ENCODE results near the gene SMAD6.

The SMAD6 gene

GRCh38 chr15:66777054-66777453 is 75.0 kb downstream of the SMAD6 start:
- H3K27ac ChIP-seq: no peak overlapping the region
- peaks cover 3% of the 10 kb centered on the region for H3K36me3 ChIP-seq
- H3K27me3 ChIP-seq (ENCODE audit: insufficient read depth, low read depth, severe bottlenecking): no peaks in the 10 kb centered on the region
- DNase-seq: no peak
- TF ChIP-seq CTCF (IDR thresholded peaks at IDR 0.05; ENCODE audit: low read depth, low read length): no peak
- H3K4me3 ChIP-seq (ENCODE audit: low read depth, low read length): no peak overlapping the region
- no peaks in the 10 kb centered on the region for H3K9me3 ChIP-seq (ENCODE audit: severe bottlenecking)

- Histone ChIP-seq H3K27ac (no peak overlapping the region), H3K4me3 (ENCODE audit: low read depth, low read length) (no peak overlapping the region), H3K27me3 (ENCODE audit: insufficient read depth, low read depth, severe bottlenecking) (no peaks in the 10 kb centered on the region), H3K36me3 (peaks cover 3% of the 10 kb centered on the region), H3K9me3 (ENCODE audit: severe bottlenecking) (no peaks in the 10 kb centered on the region)
- no peak for DNase-seq
- TF ChIP-seq CTCF (IDR thresholded peaks at IDR 0.05; ENCODE audit: low read depth, low read length): no peak
These were observed 75.7 kb downstream of the SMAD6 start for GRCh38 chr15:66777596-66778313.

DNA sequence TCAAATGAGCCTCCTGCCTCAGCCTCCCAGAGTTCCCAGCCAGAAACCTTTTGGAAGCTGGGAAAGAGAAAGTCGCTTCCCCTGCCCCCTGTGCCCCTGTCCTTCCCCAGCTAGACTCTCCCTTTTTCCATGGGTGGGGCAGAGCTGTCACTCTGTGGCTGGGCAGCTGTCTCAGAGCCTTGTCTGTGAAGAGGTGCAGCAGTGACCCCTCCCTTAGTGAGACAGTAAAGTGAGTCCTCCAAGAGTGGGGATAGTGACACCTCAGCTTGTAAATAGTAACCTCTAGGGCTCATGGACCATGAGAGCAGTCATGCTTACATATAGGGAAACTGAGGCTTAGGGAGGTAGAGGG is 76.3 kb downstream of the SMAD6 start:
- Histone ChIP-seq H3K9me3 (ENCODE audit: severe bottlenecking) (no peaks in the 10 kb centered on the region), H3K36me3 (peaks cover 3% of the 10 kb centered on the region), H3K27ac (no peak overlapping the region), H3K27me3 (ENCODE audit: insufficient read depth, low read depth, severe bottlenecking) (no peaks in the 10 kb centered on the region), H3K4me3 (ENCODE audit: low read depth, low read length) (no peak overlapping the region)
- no peak for DNase-seq
- no peak for TF ChIP-seq CTCF (IDR thresholded peaks at IDR 0.05; ENCODE audit: low read depth, low read length)

GRCh38 chr15:66778716-66779115 is 76.7 kb downstream of the SMAD6 start:
- H3K36me3 ChIP-seq: peaks cover 3% of the 10 kb centered on the region
- no peaks in the 10 kb centered on the region for H3K9me3 ChIP-seq (ENCODE audit: severe bottlenecking)
- no peak overlapping the region for H3K27ac ChIP-seq
- H3K27me3 ChIP-seq (ENCODE audit: insufficient read depth, low read depth, severe bottlenecking): no peaks in the 10 kb centered on the region
- no peak for TF ChIP-seq CTCF (IDR thresholded peaks at IDR 0.05; ENCODE audit: low read depth, low read length)
- H3K4me3 ChIP-seq (ENCODE audit: low read depth, low read length): no peak overlapping the region
- no peak for DNase-seq

DNA sequence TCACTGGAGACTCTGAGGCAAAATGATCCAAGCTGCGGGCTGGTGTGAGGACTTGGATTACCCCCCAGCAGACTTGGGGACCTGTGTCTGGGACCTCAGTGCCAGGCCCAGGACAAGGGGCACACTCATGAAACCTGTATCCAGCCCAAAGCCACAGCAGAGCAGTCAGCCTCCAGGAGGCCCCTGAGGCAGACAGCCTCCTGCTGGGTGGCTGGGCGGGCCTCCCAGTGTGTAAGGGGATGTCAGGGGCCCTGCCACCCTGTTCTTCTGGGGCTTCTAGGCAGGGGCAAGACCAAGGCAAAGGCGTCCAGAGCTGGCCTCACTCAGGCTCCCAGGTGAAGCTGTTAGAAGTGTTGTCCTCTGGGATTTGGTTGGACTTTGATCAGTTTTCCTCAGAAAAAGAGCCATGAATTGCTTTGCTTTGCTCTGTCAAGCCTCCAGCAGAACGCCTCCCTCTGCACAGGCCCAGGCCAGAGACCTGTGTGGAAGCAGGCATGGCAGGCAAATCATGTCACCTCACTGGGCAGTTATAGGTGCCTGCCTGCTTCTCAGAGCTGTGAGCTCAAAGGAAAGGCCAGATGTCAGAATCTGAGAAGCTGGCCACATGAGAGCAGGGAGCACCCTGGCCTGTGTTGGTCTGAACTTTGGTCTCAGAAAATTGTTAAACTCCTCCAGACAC is 77.4 kb downstream of the SMAD6 start:
- Histone ChIP-seq H3K9me3 (ENCODE audit: severe bottlenecking) (no peaks in the 10 kb centered on the region), H3K36me3 (peaks cover 3% of the 10 kb centered on the region), H3K27me3 (ENCODE audit: insufficient read depth, low read depth, severe bottlenecking) (no peaks in the 10 kb centered on the region), H3K4me3 (ENCODE audit: low read depth, low read length) (no peak overlapping the region), H3K27ac (no peak overlapping the region)
- TF ChIP-seq CTCF (IDR thresholded peaks at IDR 0.05; ENCODE audit: low read depth, low read length): no peak
- DNase-seq: no peak
